GM19328 (cell line): ENCODE results near the gene OSBPL7.

Source experiments
- ATAC-seq: cut with Tn5 transposase; IDR thresholded peaks from one replicate; pipeline ENCODE4 v1.9.1; 2021; ENCODE audit warnings: mild to moderate bottlenecking, moderate library complexity; ENCODE audit not compliant: unreplicated experiment

The OSBPL7 gene

GRCh38 chr17:47807421-47807820, 14.2 kb downstream of the OSBPL7 start:
- no peak for ATAC-seq

GRCh38 chr17:47806913-47807255, 14.7 kb downstream of the OSBPL7 start:
- ATAC-seq: no peak

GRCh38 chr17:47806026-47806912, 15.3 kb downstream of the OSBPL7 start:
- no peak for ATAC-seq

GRCh38 chr17:47804461-47804860, 17.1 kb downstream of the OSBPL7 start:
- no peak for ATAC-seq

- ATAC-seq: no peak
These were observed 17.8 kb downstream of the OSBPL7 start for GRCh38 chr17:47803751-47804150.

GRCh38 chr17:47803201-47803600, 18.4 kb downstream of the OSBPL7 start:
- no peak for ATAC-seq

- ATAC-seq: no peak
These were observed 19.1 kb downstream of the OSBPL7 start for GRCh38 chr17:47802341-47803022.

- ATAC-seq: no peak
These were observed 19.7 kb downstream of the OSBPL7 start for GRCh38 chr17:47801906-47802305.

- ATAC-seq: no peak
These were observed 20.3 kb downstream of the OSBPL7 start for GRCh38 chr17:47801176-47801765.

GRCh38 chr17:47800686-47801085, 20.9 kb downstream of the OSBPL7 start:
- ATAC-seq: no peak

- no peak for ATAC-seq
These were observed 23.8 kb downstream of the OSBPL7 start for GRCh38 chr17:47797797-47798196.

GRCh38 chr17:47792979-47793378, 28.6 kb downstream of the OSBPL7 start:
- ATAC-seq: no peak

- no peak for ATAC-seq
These were observed 29.1 kb downstream of the OSBPL7 start for GRCh38 chr17:47792457-47792856.

- ATAC-seq: no peak
These were observed 30.6 kb downstream of the OSBPL7 start for GRCh38 chr17:47791025-47791424.

GRCh38 chr17:47789611-47790561, 31.7 kb downstream of the OSBPL7 start:
- ATAC-seq: no peak

- no peak for ATAC-seq
These were observed 36.0 kb downstream of the OSBPL7 start for GRCh38 chr17:47785538-47786123.

- no peak for ATAC-seq
These were observed 40.2 kb downstream of the OSBPL7 start for GRCh38 chr17:47781397-47781796.

GRCh38 chr17:47778184-47778635, 43.4 kb downstream of the OSBPL7 start:
- no peak for ATAC-seq

GRCh38 chr17:47776330-47777197, 45.0 kb downstream of the OSBPL7 start:
- no peak for ATAC-seq
